Stomach (tissue), 9 donors: ENCODE data around the gene ZNRF3. TPM values are rescaled to one million over a fixed set of nuclear protein-coding genes. Genes with fewer than 3 reads are reported as not detected.

Experiments used
- DNase-seq, 2 donors: peaks; one replicate each; pipeline versions ENCODE4 v3.0.0 to v3.0.0-alpha.2; 2013 to 2019
- H3K27ac ChIP-seq, 5 donors: fragments of 200-600 bp in 4 of 5; sonication (generic) in 4 of 5; one replicate each; pipeline ENCODE4 v1.5.1; 2013 to 2019; ENCODE audit warnings: mild to moderate bottlenecking in 1 of 5, moderate library complexity in 1 of 5
- H3K27me3 ChIP-seq, 3 donors: fragments of 200-600 bp; sonication (generic); one replicate each; pipeline ENCODE4 v1.5.1; 2017 to 2019; ENCODE audit warnings: mixed run types in 1 of 3
- H3K36me3 ChIP-seq, 4 donors: fragments of 200-600 bp; sonication (generic); 1 replicate in 3 of 4; 2 replicates in 1 of 4; pipeline ENCODE4 v1.5.1; 2016 to 2019
- H3K4me1 ChIP-seq, 4 donors: fragments of 200-600 bp; sonication (generic); one replicate each; pipeline ENCODE4 v1.5.1; 2016 to 2019
- H3K4me3 ChIP-seq, 4 donors: fragments of 200-600 bp; sonication (generic) in 3 of 4; one replicate each; pipeline ENCODE4 v1.5.1; 2016 to 2019; ENCODE audit warnings: mild to moderate bottlenecking in 1 of 4
- H3K9me3 ChIP-seq, 4 donors: fragments of 200-600 bp; sonication (generic); one replicate each; pipeline ENCODE4 v1.5.1; 2016 to 2019
- CTCF ChIP-seq, 7 experiments: fragments of 450-650 bp in 4 of 7; fragments of 200-600 bp in 3 of 7; sonication (generic) in 3 of 7; IDR thresholded peaks; one replicate each; pipeline ENCODE4 v1.5.1; 2016 to 2019; ENCODE audit warnings: antibody characterized with exemption in 7 of 7, control low read depth in 2 of 7, mild to moderate bottlenecking in 1 of 7
- EP300 ChIP-seq: sonication (generic); formaldehyde crosslinking; IDR thresholded peaks from one replicate; pipeline ENCODE4 v1.6.1; 2017; ENCODE audit warnings: antibody characterized with exemption
- POLR2A ChIP-seq, 4 donors: fragments of 450-650 bp; IDR thresholded peaks; one replicate each; pipeline ENCODE4 v1.6.1; 2016; ENCODE audit warnings: antibody characterized with exemption in 4 of 4, control low read depth in 2 of 4, mild to moderate bottlenecking in 1 of 4, moderate library complexity in 1 of 4
- POLR2AphosphoS5 ChIP-seq, 3 donors: sonication (generic); formaldehyde crosslinking; IDR thresholded peaks; one replicate each; pipeline ENCODE4 v1.6.1; 2016; ENCODE audit warnings: antibody characterized with exemption in 3 of 3
- WGBS, 5 donors: extraction: QIAGEN DNeasy Blood & Tissue Kit in 3 of 5; methylation state at CpG; one replicate each; pipeline versions ENCODE4 v1.1.5 to v1.1.7; 2013 to 2018; 5-methylcytosine and 5-hydroxymethylcytosine counted together
- intact Hi-C: fragments of 100-400 bp; cut with DNase I; formaldehyde crosslinking; loops from one replicate; pipeline ENCODE4 v1.15.1; 2023; ENCODE audit warnings: low total_unique reads
- polyA plus RNA-seq, 3 donors: library from polyadenylated mRNA; stranded (reverse); fragments of 200-250 nt; gene quantifications; one replicate each; pipeline ENCODE4 v1.2.3, GENCODE V29; 2013
- small RNA-seq, 4 donors: library from RNA; depleted of rRNA; stranded (forward); fragments of <200 nt; gene quantifications; one replicate each; pipeline ENCODE3, GENCODE V24; 2016
- total RNA-seq, 5 donors: library from RNA; depleted of rRNA; stranded (reverse); fragments of >200 nt; gene quantifications; one replicate each; pipeline versions ENCODE4 v1.1.0 to v1.2.3, GENCODE V29; 2014 to 2016
- donor health status: healthy with polysubstance abuse.
- donor health status: Bipolar disorder and iron deficiency.
- donor health status: healthy.

The ZNRF3 gene
- total and polyA plus RNA-seq, 8 donors = 1.4 to 52.7 (median 3.6) TPM

GRCh38 chr22:29105468-29105867, 222.1 kb downstream of the ZNRF3 start:
- no peak overlapping the region for H3K27ac ChIP-seq
- DNase-seq = no peak
- H3K4me3 ChIP-seq = no peak overlapping the region
- intact Hi-C loops = no loop called here
- WGBS, 5 donors = 45 to 73% (median 60%) methylated on average over 2 of the region's 2 CpGs
- TF ChIP-seq POLR2AphosphoS5 (IDR thresholded peaks at IDR 0.05) = no peak
- no peak for TF ChIP-seq CTCF (IDR thresholded peaks at IDR 0.05)
- TF ChIP-seq POLR2A (IDR thresholded peaks at IDR 0.05) = no peak
- no peak for TF ChIP-seq EP300
- H3K36me3 ChIP-seq = no peaks in the 10 kb centered on the region
- no peaks in the 10 kb centered on the region for H3K4me1 ChIP-seq
- no peaks in the 10 kb centered on the region for H3K9me3 ChIP-seq
- H3K27me3 ChIP-seq = no peaks in the 10 kb centered on the region

- WGBS, 5 donors = 41 to 79% (median 64%) methylated on average over 4 of the region's 4 CpGs
- no peak overlapping the region for H3K4me3 ChIP-seq
- no peaks in the 10 kb centered on the region for H3K36me3 ChIP-seq
- H3K27ac ChIP-seq = no peak overlapping the region
- intact Hi-C loops = no loop called here
- H3K4me1 ChIP-seq = no peaks in the 10 kb centered on the region
- DNase-seq = no peak
- no peaks in the 10 kb centered on the region for H3K9me3 ChIP-seq
- no peak for TF ChIP-seq POLR2AphosphoS5 (IDR thresholded peaks at IDR 0.05)
- no peak for TF ChIP-seq EP300
- TF ChIP-seq POLR2A (IDR thresholded peaks at IDR 0.05) = no peak
- no peak for TF ChIP-seq CTCF (IDR thresholded peaks at IDR 0.05)
- H3K27me3 ChIP-seq = no peaks in the 10 kb centered on the region
Measured at GRCh38 chr22:29106839-29107238, 223.5 kb downstream of the ZNRF3 start.

Small RNAs within 50 kb of the gene (small RNA-seq; reads per million reads assigned to genes)
- gene Z93930.1 = 0 reads per million in 4 donors

Other genes with a start within 250 kb of the ZNRF3 start
- gene TTC28, start 203.7 kb upstream of the ZNRF3 start, total RNA-seq = 10 to 100 TPM; 19.3 to 53.4 (median 41.4) TPM
- 1 to 10 TPM; 1.7 to 4.4 (median 2.9) TPM for gene TTC28, start 203.7 kb upstream of the ZNRF3 start, polyA plus RNA-seq
- 10 to 100 TPM in 1 of 5 donors, 1 to 10 TPM in 3, not detected in 1; 1.0 to 21.5 (median 4.9) TPM for gene CHEK2, start 141.8 kb upstream of the ZNRF3 start, total RNA-seq
- 10 to 100 TPM in 2 of 3 donors, 1 to 10 TPM in 1; 8.5 to 16.9 (median 11.3) TPM for gene CHEK2, start 141.8 kb upstream of the ZNRF3 start, polyA plus RNA-seq
- 10 to 100 TPM in 2 of 5 donors, 1 to 10 TPM in 2, not detected in 1; 4.0 to 30.1 (median 10.2) TPM for gene HSCB, start 141.5 kb upstream of the ZNRF3 start, total RNA-seq
- gene HSCB, start 141.5 kb upstream of the ZNRF3 start, polyA plus RNA-seq = 10 to 100 TPM; 26.0 to 39.7 (median 31.4) TPM
- 10 to 100 TPM; 11.7 to 28.6 (median 16.2) TPM for gene CCDC117, start 110.9 kb upstream of the ZNRF3 start, total RNA-seq
- gene CCDC117, start 110.9 kb upstream of the ZNRF3 start, polyA plus RNA-seq = 10 to 100 TPM in 2 of 3 donors, 1 to 10 TPM in 1; 7.1 to 15.1 (median 10.1) TPM
- gene XBP1, start 83.0 kb upstream of the ZNRF3 start, total RNA-seq = 100 to 1,000 TPM; 134 to 612 (median 387) TPM
- 100 to 1,000 TPM; 193 to 230 (median 214) TPM for gene XBP1, start 83.0 kb upstream of the ZNRF3 start, polyA plus RNA-seq
- gene C22orf31, start 178.3 kb downstream of the ZNRF3 start, total RNA-seq = under 1 TPM in 1 of 5 donors, not detected in 4; 0.55 TPM
- gene C22orf31, start 178.3 kb downstream of the ZNRF3 start, polyA plus RNA-seq = not detected
- gene KREMEN1, start 189.5 kb downstream of the ZNRF3 start, total RNA-seq = 10 to 100 TPM in 4 of 5 donors, 1 to 10 TPM in 1; 5.4 to 34.5 (median 13.8) TPM
- 1 to 10 TPM; 5.8 to 10.0 (median 8.1) TPM for gene KREMEN1, start 189.5 kb downstream of the ZNRF3 start, polyA plus RNA-seq